K562 (cell line): Measurements from ENCODE around the gene STAB2. TPM values are rescaled to one million over a fixed set of nuclear protein-coding genes. Genes with fewer than 3 reads are reported as not detected.

Experiments
- ATAC-seq: fragments of 200-7000 bp; cut with Tn5 transposase; 3 replicates; pipeline ENCODE4 v1.9.1; 2020; ENCODE audit warnings: moderate library complexity
- BruUV-seq: library from RNA; stranded (reverse); fragments of 400-500 nt; replicated peaks from 2 replicates; lab custom pipeline; 2021; lab: Mats Ljungman, UMichigan
- CTCF ChIA-PET: fragments of 300-600 bp; formaldehyde crosslinking; extraction: SDS; loops from one replicate; lab custom pipeline; 2021; ENCODE audit warnings: low intra/inter-chr PET ratio; lab: Yijun Ruan, JAX
- POLR2A ChIA-PET: fragments of 300-600, 350-650 bp; sonication (Branson Sonifier 250); formaldehyde crosslinking; extraction: SDS; loops from one replicate; lab custom pipeline; 2021; ENCODE audit warnings: antibody characterized with exemption, inconsistent platforms; lab: Yijun Ruan, JAX
- DNase-seq, 4 experiments: peaks; one replicate each; pipeline versions ENCODE4 v3.0.0 to v3.0.0-alpha.2; 2011 to 2018; ENCODE audit warnings: low spot score in 3 of 4, mixed read lengths in 3 of 4; ENCODE audit errors: extremely low read depth in 1 of 4
- FAIRE-seq: peaks from 2 replicates; lab custom pipeline; 2011; peaks lifted over from hg19 to GRCh38; lab: Jason Lieb, UNC
- H2AFZ ChIP-seq: 2 replicates; pipeline ENCODE4 v1.6.0; 2011; ENCODE audit warnings: low read depth, low read length, control low read depth, inconsistent platforms
- H3K27ac ChIP-seq: fragments of 200-600 bp; 3 replicates; pipeline ENCODE4 v1.8.0; 2011; ENCODE audit warnings: low read depth, mild to moderate bottlenecking, control low read depth, inconsistent platforms, low read length, moderate library complexity, mixed read lengths; ENCODE audit errors: extremely low read depth
- H3K27me3 ChIP-seq, 2 experiments: fragments of 300-600 bp in 1 of 2; 2 replicates in 1 of 2; 3 replicates in 1 of 2; pipeline versions ENCODE4 v1.6.0 to v1.8.0; 2011; ENCODE audit warnings: inconsistent platforms in 2 of 2, low read length in 2 of 2, mild to moderate bottlenecking in 1 of 2, mixed read lengths in 1 of 2, moderate library complexity in 1 of 2; ENCODE audit not compliant: control insufficient read depth in 2 of 2, insufficient read depth in 2 of 2
- H3K36me3 ChIP-seq: fragments of 300-600 bp; 3 replicates; pipeline ENCODE4 v1.8.0; 2011; ENCODE audit warnings: mild to moderate bottlenecking, low read length, inconsistent platforms; ENCODE audit not compliant: control insufficient read depth, insufficient read depth
- H3K4me1 ChIP-seq, 2 experiments: fragments of 200-600 bp in 1 of 2; replicated peaks in 1 of 2; 2 replicates in 1 of 2; 3 replicates in 1 of 2; pipeline versions ENCODE4 v1.5.1 to v1.8.0; 2011; ENCODE audit warnings: inconsistent platforms in 2 of 2, low read length in 2 of 2, mild to moderate bottlenecking in 1 of 2, mixed read lengths in 1 of 2, moderate library complexity in 1 of 2; ENCODE audit not compliant: control insufficient read depth in 2 of 2, insufficient read depth in 2 of 2
- H3K4me2 ChIP-seq: 2 replicates; pipeline ENCODE4 v1.6.1; 2011; ENCODE audit warnings: low read length, control low read depth, inconsistent platforms, mixed read lengths; ENCODE audit not compliant: insufficient read depth
- H3K4me3 ChIP-seq: fragments of 200-600 bp; sonication (generic), shearing (Covaris generic); 2 replicates; pipeline ENCODE4 v1.5.1; 2016; ENCODE audit warnings: control low read depth, inconsistent platforms
- H3K79me2 ChIP-seq: fragments of 200-600 bp; 3 replicates; pipeline ENCODE4 v1.8.0; 2011; ENCODE audit warnings: low read length, inconsistent platforms; ENCODE audit not compliant: control insufficient read depth, insufficient read depth
- H3K9ac ChIP-seq, 2 experiments: 2 replicates each; pipeline versions ENCODE4 v1.6.0 to v1.6.1; 2011; ENCODE audit warnings: low read depth in 2 of 2, low read length in 2 of 2, control low read depth in 1 of 2, inconsistent platforms in 1 of 2, mild to moderate bottlenecking in 1 of 2, mixed read lengths in 1 of 2; ENCODE audit not compliant: insufficient read depth in 1 of 2
- H3K9me1 ChIP-seq: one replicate; pipeline ENCODE4 v1.6.0; 2011; ENCODE audit warnings: inconsistent platforms, mild to moderate bottlenecking, low read length, moderate library complexity; ENCODE audit not compliant: control insufficient read depth, insufficient read depth
- H3K9me3 ChIP-seq: replicated peaks from 2 replicates; pipeline ENCODE4 v1.5.1; 2011; ENCODE audit warnings: low read depth, low read length, inconsistent platforms; ENCODE audit not compliant: control insufficient read depth, insufficient read depth
- H4K20me1 ChIP-seq: replicated peaks from 2 replicates; pipeline ENCODE4 v1.6.1; 2011; ENCODE audit warnings: low read length, inconsistent platforms, mixed read lengths; ENCODE audit not compliant: control insufficient read depth, insufficient read depth
- CBX3 ChIP-seq, 2 experiments: IDR thresholded peaks; 1 replicate in 1 of 2; 2 replicates in 1 of 2; pipeline ENCODE4 v1.6.1; 2012; ENCODE audit warnings: inconsistent platforms in 2 of 2, low read length in 2 of 2, borderline replicate concordance in 1 of 2, control low read depth in 1 of 2
- DDX20 ChIP-seq: fragments of 450-650 bp; IDR thresholded peaks from 2 replicates; pipeline ENCODE4 v1.6.1; 2016; ENCODE audit warnings: missing genetic modification characterization, low read depth, mild to moderate bottlenecking, missing compliant biosample characterization, moderate library complexity
- ELF4 ChIP-seq: fragments of 450-650 bp; formaldehyde crosslinking; IDR thresholded peaks from 2 replicates; pipeline ENCODE4 v1.4.0; 2022; ENCODE audit warnings: missing genetic modification characterization
- HEY1 ChIP-seq: fragments of 250-450 bp; sonication (Bioruptor Pico); IDR thresholded peaks from 2 replicates; pipeline ENCODE4 v1.5.0; 2020; ENCODE audit warnings: mild to moderate bottlenecking, moderate library complexity, borderline replicate concordance
- MEF2A ChIP-seq: IDR thresholded peaks from 2 replicates; pipeline ENCODE4 v1.6.1; 2011; ENCODE audit warnings: low read depth, mild to moderate bottlenecking, low read length, moderate library complexity; ENCODE audit not compliant: control insufficient read depth
- MEF2D ChIP-seq: conservative IDR thresholded peaks from 2 replicates; pipeline ENCODE4 v1.6.1; 2016; ENCODE audit warnings: low read depth, missing genetic modification characterization, missing compliant biosample characterization
- MITF ChIP-seq: IDR thresholded peaks from 2 replicates; pipeline ENCODE4 v1.6.1; 2014; ENCODE audit warnings: antibody characterized with exemption
- NR3C1 ChIP-seq: sonication (generic); formaldehyde crosslinking; IDR thresholded peaks from 2 replicates; pipeline ENCODE4 v1.8.1; 2022; ENCODE audit warnings: missing genetic modification reagents
- TEAD1 ChIP-seq, 2 experiments: fragments of 450-650 bp in 1 of 2; sonication (generic) in 1 of 2; formaldehyde crosslinking; IDR thresholded peaks; 2 replicates each; pipeline versions ENCODE4 v1.4.0 to v1.8.0; 2020 to 2022; ENCODE audit warnings: mild to moderate bottlenecking in 2 of 2, missing genetic modification reagents in 1 of 2
- ZNF184 ChIP-seq: sonication (generic); formaldehyde crosslinking; IDR thresholded peaks from 2 replicates; pipeline ENCODE4 v1.5.0; 2020; ENCODE audit warnings: missing genetic modification reagents
- WGBS: fragments of 100-300 bp; shearing (Covaris generic); methylation state at CpG from one replicate; pipeline ENCODE4 v1.1.6; 2016; ENCODE audit warnings: low coverage, mixed read lengths; ENCODE audit not compliant: insufficient coverage; ENCODE audit errors: missing lambda C conversion rate; 5-methylcytosine and 5-hydroxymethylcytosine counted together
- in situ Hi-C: fragments of 300-500 bp; cut with MboI; formaldehyde crosslinking; loops from 4 replicates; pipeline ENCODE4 v1.15.0; 2018; ENCODE audit warnings: inconsistent platforms, mixed read lengths
- intact Hi-C: fragments of 100-400 bp; cut with micrococcal nuclease; formaldehyde crosslinking; loops from 2 replicates; pipeline ENCODE4 v1.14.2; 2022
- polyA plus RNA-seq, 8 experiments: library from polyadenylated mRNA; depleted of rRNA in 4 of 8; stranded (reverse) in 5 of 8; unstranded in 3 of 8; fragments of >200 nt; fragmentation: Nextera tagmentation in 2 of 8; fragmentation: Illumina TruSeq in 1 of 8; extraction: Ambion mirVana in 2 of 8; extraction: Trizol in 1 of 8; gene quantifications; 2 replicates each; pipeline versions ENCODE4 v1.2.1 to v1.2.3, GENCODE V29; 2011 to 2014; ENCODE audit warnings: inconsistent platforms in 1 of 8, missing spikeins in 1 of 8
- total RNA-seq, 7 experiments: library from RNA; depleted of rRNA in 6 of 7; stranded (reverse); fragments of >200 nt in 6 of 7; fragmentation: Illumina TruSeq in 2 of 7; extraction: Trizol in 2 of 7; gene quantifications; 2 replicates each; pipeline versions ENCODE4 v1.2.1 to v1.2.3, GENCODE V29; 2011 to 2021; ENCODE audit warnings: low replicate concordance in 1 of 7
- TF ChIP-seq, protein P1 (sequence below): fragments of 150-350 bp; IDR thresholded peaks from 2 replicates; pipeline ENCODE4 v1.6.1; 2014; ENCODE audit warnings: low read depth, mild to moderate bottlenecking, low read length, borderline replicate concordance

The STAB2 gene
- total and polyA plus RNA-seq, 9 of the 15 experiments (the other 6 are each of a cell fraction or from before 2014, with no cell fraction given), result 0.10 TPM; not detected in 8

- Histone ChIP-seq H3K4me1 (no peaks in the 10 kb centered on the region; a peak in 2 of 5 replicates), H3K36me3 (no peaks in the 10 kb centered on the region), H2AFZ (no peak overlapping the region), H3K4me3 (no peak overlapping the region), H3K9me1 (no peaks in the 10 kb centered on the region), H3K4me2 (no peak overlapping the region), H3K9ac (no peak overlapping the region), H3K27me3 (no peaks in the 10 kb centered on the region), H3K79me2 (no peaks in the 10 kb centered on the region), H3K27ac (no peak overlapping the region), H4K20me1 (no peaks in the 10 kb centered on the region), H3K9me3 (no peaks in the 10 kb centered on the region)
- ATAC-seq (no peak), FAIRE-seq (no peak), DNase-seq (no peak)
- TF ChIP-seq ELF4, result no peak
- no peak for TF ChIP-seq MEF2A
- no peak for TF ChIP-seq DDX20 (tag)
- no peak for TF ChIP-seq MEF2D
- no peak for TF ChIP-seq HEY1
- no peak for TF ChIP-seq TEAD1 (CRISPR knock-in tag; IDR thresholded peaks at IDR 0.05)
- TF ChIP-seq, protein P1, sequence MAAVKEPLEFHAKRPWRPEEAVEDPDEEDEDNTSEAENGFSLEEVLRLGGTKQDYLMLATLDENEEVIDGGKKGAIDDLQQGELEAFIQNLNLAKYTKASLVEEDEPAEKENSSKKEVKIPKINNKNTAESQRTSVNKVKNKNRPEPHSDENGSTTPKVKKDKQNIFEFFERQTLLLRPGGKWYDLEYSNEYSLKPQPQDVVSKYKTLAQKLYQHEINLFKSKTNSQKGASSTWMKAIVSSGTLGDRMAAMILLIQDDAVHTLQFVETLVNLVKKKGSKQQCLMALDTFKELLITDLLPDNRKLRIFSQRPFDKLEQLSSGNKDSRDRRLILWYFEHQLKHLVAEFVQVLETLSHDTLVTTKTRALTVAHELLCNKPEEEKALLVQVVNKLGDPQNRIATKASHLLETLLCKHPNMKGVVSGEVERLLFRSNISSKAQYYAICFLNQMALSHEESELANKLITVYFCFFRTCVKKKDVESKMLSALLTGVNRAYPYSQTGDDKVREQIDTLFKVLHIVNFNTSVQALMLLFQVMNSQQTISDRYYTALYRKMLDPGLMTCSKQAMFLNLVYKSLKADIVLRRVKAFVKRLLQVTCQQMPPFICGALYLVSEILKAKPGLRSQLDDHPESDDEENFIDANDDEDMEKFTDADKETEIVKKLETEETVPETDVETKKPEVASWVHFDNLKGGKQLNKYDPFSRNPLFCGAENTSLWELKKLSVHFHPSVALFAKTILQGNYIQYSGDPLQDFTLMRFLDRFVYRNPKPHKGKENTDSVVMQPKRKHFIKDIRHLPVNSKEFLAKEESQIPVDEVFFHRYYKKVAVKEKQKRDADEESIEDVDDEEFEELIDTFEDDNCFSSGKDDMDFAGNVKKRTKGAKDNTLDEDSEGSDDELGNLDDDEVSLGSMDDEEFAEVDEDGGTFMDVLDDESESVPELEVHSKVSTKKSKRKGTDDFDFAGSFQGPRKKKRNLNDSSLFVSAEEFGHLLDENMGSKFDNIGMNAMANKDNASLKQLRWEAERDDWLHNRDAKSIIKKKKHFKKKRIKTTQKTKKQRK, result no peak
- no peak for TF ChIP-seq ZNF184 (CRISPR knock-in tag)
- no peak for TF ChIP-seq NR3C1
- TF ChIP-seq CBX3 (IDR thresholded peaks at IDR 0.05; ENCODE audit: borderline replicate concordance in 1 of 2, low read length in 2 of 2), result no peak
- TF ChIP-seq MITF, result no peak
- ChIA-PET CTCF (no interaction called here), POLR2A (no interaction called here)
- WGBS, result 5% methylated on average over 18 of the region's 18 CpGs
- in situ Hi-C loops, result no loop called here
- intact Hi-C loops, result no loop called here
- no TSS peak for BruUV-seq
These were observed 15.8 kb upstream of the STAB2 start for GRCh38 chr12:103571286-103571685.
